PFSK-1 (cell line): ENCODE data around the gene ZNF544.

Source experiments
- FOXP2 ChIP-seq: optimal IDR thresholded peaks from 2 replicates; pipeline ENCODE3; 2011; ENCODE audit warnings: borderline replicate concordance, control low read depth, inconsistent platforms; ENCODE audit not compliant: insufficient read depth; ENCODE audit errors: extremely low read length, extremely low read depth
- POLR2AphosphoS5 ChIP-seq: IDR thresholded peaks from 2 replicates; pipeline ENCODE4 v1.6.1; 2012; ENCODE audit warnings: low read depth, mild to moderate bottlenecking, control low read depth, low read length, moderate library complexity
- SIN3A ChIP-seq: IDR thresholded peaks from 2 replicates; pipeline ENCODE4 v1.6.1; 2012; ENCODE audit warnings: mild to moderate bottlenecking, low read length, moderate library complexity, borderline replicate concordance; ENCODE audit not compliant: insufficient read depth
- TAF1 ChIP-seq: IDR thresholded peaks from 2 replicates; pipeline ENCODE4 v1.6.1; 2012; ENCODE audit warnings: low read length, control low read depth, borderline replicate concordance; ENCODE audit not compliant: insufficient read depth
- TF ChIP-seq, protein P1 (sequence below), 2 experiments: IDR thresholded peaks; 2 replicates each; pipeline versions ENCODE4 v1.6.1 to v1.8.0; 2011 to 2012; ENCODE audit warnings: low read depth in 2 of 2, low read length in 2 of 2, control low read depth in 1 of 2, inconsistent platforms in 1 of 2, mild to moderate bottlenecking in 1 of 2, moderate library complexity in 1 of 2; ENCODE audit not compliant: insufficient read depth in 1 of 2

DNA sequence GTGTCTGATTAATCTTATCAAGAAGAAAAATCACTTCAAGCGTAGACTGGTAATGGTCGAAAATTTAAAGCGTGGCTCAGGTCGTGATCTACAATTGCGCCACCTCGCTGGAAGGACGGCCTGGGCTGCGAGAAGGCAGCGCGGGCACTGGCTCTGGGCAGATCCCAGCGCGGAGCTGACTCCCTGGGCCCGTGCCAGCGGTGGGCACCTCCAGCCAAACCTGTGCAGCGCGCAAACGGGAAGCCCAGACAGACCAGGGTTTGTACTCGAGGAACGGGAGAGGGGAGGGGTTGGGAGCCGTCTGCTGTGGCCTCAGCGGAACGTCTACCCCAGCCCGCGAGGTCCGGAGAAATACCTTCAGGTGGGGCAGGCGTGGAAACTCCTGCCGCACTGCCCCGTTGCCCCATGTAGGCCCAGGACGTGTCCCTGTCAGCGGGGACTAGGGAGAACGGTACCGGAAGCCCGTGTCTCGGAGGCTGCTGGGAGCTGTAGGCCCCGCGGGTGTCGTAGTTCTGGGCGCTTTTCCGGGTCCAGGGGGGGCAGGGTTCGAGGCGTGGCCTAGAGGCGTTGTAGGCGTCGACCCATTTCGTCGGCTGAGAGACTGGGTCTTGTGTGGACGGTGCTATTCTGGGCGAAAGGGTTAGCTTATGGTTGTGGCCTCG lies 24.8 kb upstream of the ZNF544 start:
- TF ChIP-seq, protein P1, sequence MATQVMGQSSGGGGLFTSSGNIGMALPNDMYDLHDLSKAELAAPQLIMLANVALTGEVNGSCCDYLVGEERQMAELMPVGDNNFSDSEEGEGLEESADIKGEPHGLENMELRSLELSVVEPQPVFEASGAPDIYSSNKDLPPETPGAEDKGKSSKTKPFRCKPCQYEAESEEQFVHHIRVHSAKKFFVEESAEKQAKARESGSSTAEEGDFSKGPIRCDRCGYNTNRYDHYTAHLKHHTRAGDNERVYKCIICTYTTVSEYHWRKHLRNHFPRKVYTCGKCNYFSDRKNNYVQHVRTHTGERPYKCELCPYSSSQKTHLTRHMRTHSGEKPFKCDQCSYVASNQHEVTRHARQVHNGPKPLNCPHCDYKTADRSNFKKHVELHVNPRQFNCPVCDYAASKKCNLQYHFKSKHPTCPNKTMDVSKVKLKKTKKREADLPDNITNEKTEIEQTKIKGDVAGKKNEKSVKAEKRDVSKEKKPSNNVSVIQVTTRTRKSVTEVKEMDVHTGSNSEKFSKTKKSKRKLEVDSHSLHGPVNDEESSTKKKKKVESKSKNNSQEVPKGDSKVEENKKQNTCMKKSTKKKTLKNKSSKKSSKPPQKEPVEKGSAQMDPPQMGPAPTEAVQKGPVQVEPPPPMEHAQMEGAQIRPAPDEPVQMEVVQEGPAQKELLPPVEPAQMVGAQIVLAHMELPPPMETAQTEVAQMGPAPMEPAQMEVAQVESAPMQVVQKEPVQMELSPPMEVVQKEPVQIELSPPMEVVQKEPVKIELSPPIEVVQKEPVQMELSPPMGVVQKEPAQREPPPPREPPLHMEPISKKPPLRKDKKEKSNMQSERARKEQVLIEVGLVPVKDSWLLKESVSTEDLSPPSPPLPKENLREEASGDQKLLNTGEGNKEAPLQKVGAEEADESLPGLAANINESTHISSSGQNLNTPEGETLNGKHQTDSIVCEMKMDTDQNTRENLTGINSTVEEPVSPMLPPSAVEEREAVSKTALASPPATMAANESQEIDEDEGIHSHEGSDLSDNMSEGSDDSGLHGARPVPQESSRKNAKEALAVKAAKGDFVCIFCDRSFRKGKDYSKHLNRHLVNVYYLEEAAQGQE (IDR thresholded peaks at IDR 0.05; ENCODE audit: insufficient read depth in 1 of 2, low read depth in 2 of 2, low read length in 2 of 2), result no peak
- no peak for TF ChIP-seq POLR2AphosphoS5
- no peak for TF ChIP-seq SIN3A
- TF ChIP-seq TAF1, result no peak
- TF ChIP-seq FOXP2, result no peak
